Astrocyte (in vitro differentiated cells and primary cell): ENCODE data around the gene GALNS.

ENCODE experiments used
- CTCF ChIP-seq: IDR thresholded peaks from 2 replicates; pipeline ENCODE4 v1.5.1; 2011; ENCODE audit warnings: low read depth, mild to moderate bottlenecking, inconsistent platforms, low read length, moderate library complexity; ENCODE audit not compliant: insufficient read depth
- EZH2 ChIP-seq: IDR thresholded peaks from 2 replicates; pipeline ENCODE4 v1.6.1; 2012; ENCODE audit warnings: mild to moderate bottlenecking, low read length, inconsistent platforms; ENCODE audit not compliant: insufficient read depth

GRCh38 chr16:88770461-88771293, 86.1 kb downstream of the GALNS start:
- no peak for TF ChIP-seq CTCF
- TF ChIP-seq EZH2 = no peak
